ENCODE measurements around the gene SSTR3.
"Not testable (repeated sequence)": the region's sequence is repeated elsewhere in the genome, so short reads cannot be mapped to it uniquely, and the experiment has no call there.

GRCh38 chr22:37233371-37233750 lies 21.1 kb upstream of the SSTR3 start:
- not testable (repeated sequence) for TF ChIP-seq TAF1 (IDR thresholded peaks at IDR 0.05; ENCODE audit: borderline replicate concordance, low read depth, low read length); POLR2AphosphoS5 (IDR thresholded peaks at IDR 0.05; ENCODE audit: low read depth, low read length)
